HG03066 (cell line): ENCODE results near the gene OGFRL1.
"Not testable (repeated sequence)": the region's sequence is repeated elsewhere in the genome, so short reads cannot be mapped to it uniquely, and the experiment has no call there.

Experiments used
- ATAC-seq: cut with Tn5 transposase; IDR thresholded peaks from one replicate; pipeline ENCODE4 v1.9.1; 2021; ENCODE audit warnings: low read depth; ENCODE audit not compliant: unreplicated experiment

Gene OGFRL1

GRCh38 chr6:71288228-71289038 is at the start of gene OGFRL1:
Gene OGFRL1, plus strand, starts transcription at chr6:71288811. Its CDS starts 126 bp downstream, at chr6:71288937.
- peak; percentile 81 for ATAC-seq

GRCh38 chr6:71239694-71240093 is 48.9 kb upstream of the OGFRL1 start:
- ATAC-seq, result no peak

GRCh38 chr6:71245265-71246049 is 43.2 kb upstream of the OGFRL1 start:
- no peak for ATAC-seq

- no peak for ATAC-seq
These were observed 42.0 kb upstream of the OGFRL1 start for GRCh38 chr6:71246596-71246995.

- ATAC-seq, result peak; percentile 85
These were observed 40.3 kb upstream of the OGFRL1 start for GRCh38 chr6:71248306-71248765.

- ATAC-seq, result no peak
These were observed 39.6 kb upstream of the OGFRL1 start for GRCh38 chr6:71248878-71249544.

- ATAC-seq, result no peak
These were observed 38.5 kb upstream of the OGFRL1 start for GRCh38 chr6:71250099-71250602.

GRCh38 chr6:71252410-71252809 is 36.2 kb upstream of the OGFRL1 start:
- no peak for ATAC-seq

- ATAC-seq, result no peak
These were observed 35.7 kb upstream of the OGFRL1 start for GRCh38 chr6:71252960-71253359.

- no peak for ATAC-seq
These were observed 34.3 kb upstream of the OGFRL1 start for GRCh38 chr6:71254323-71254722.

GRCh38 chr6:71258078-71258866 is 30.3 kb upstream of the OGFRL1 start:
- no peak for ATAC-seq

- ATAC-seq, result no peak
These were observed 28.6 kb upstream of the OGFRL1 start for GRCh38 chr6:71259888-71260604.

- ATAC-seq, result no peak
These were observed 25.7 kb upstream of the OGFRL1 start for GRCh38 chr6:71262914-71263313.

- not testable (repeated sequence) for ATAC-seq
These were observed 22.2 kb upstream of the OGFRL1 start for GRCh38 chr6:71266392-71266791.

- ATAC-seq, result no peak
These were observed 19.7 kb upstream of the OGFRL1 start for GRCh38 chr6:71268735-71269437.

GRCh38 chr6:71277926-71278600 is 10.5 kb upstream of the OGFRL1 start:
- ATAC-seq, result no peak

- ATAC-seq, result no peak
These were observed 9.3 kb upstream of the OGFRL1 start for GRCh38 chr6:71279321-71279720.

GRCh38 chr6:71279740-71280139 is 8.9 kb upstream of the OGFRL1 start:
- ATAC-seq, result no peak
